ENCODE results near the gene ZNF10.

The ZNF10 gene

GRCh38 chr12:133130038-133130807 is at the start of gene ZNF10, which contains the start of gene ZNF891:
Gene ZNF10 (plus strand): TSS chr12:133130627. CDS start chr12:133144493, 13,866 bp downstream.
Gene ZNF891 (minus strand): TSS chr12:133130274. CDS start chr12:133121918, 8,356 bp downstream.
- peak within 1 kb of the TSS; percentile 90 for H3K4me3 ChIP-seq (ENCODE audit: control insufficient read depth, low read depth, low read length)
- no peak for TF ChIP-seq CTCF (conservative IDR thresholded peaks at IDR 0.05; ENCODE audit: control insufficient read depth, insufficient read depth, low read depth, low read length)
- DNase-seq (ENCODE audit: low read depth), result peak; percentile 94

DNA sequence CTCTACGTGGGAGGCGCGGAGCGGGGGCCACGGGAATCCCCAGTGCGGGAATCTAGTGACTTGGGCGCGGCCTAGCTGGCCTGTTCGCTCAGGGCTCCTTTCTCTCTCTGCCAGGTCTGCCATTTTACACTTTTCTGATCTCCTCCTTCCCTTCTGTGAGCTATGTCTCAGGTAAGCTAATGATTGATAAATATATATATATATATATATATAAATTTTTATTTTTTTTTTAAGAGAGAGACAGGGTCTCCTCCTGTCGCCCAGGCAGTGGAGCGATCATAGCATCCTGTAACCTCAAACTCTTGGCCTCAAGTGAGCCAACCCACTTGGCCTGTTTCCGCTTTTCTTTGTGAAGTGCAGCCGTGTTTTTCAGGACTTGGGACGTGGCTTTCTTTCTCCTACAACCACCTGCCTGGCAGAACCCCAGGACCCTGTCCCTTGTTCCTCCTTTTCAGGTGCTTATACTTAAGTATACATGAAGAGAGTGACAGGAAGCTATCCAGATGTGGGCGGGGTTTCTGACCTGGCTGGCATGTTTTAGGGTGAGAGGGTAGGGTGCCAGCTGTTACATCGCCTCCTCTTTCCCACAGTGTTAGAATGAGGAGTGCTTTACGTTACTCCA is 49.2 kb upstream of the ZNF10 start:
- no peak for DNase-seq (ENCODE audit: low read depth)
- TF ChIP-seq CTCF (conservative IDR thresholded peaks at IDR 0.05; ENCODE audit: control insufficient read depth, insufficient read depth, low read depth, low read length), result no peak
- peak overlapping the region; percentile 87 for H3K4me3 ChIP-seq (ENCODE audit: control insufficient read depth, low read depth, low read length)

GRCh38 chr12:133083345-133083744 is 47.1 kb upstream of the ZNF10 start:
- TF ChIP-seq CTCF (conservative IDR thresholded peaks at IDR 0.05; ENCODE audit: control insufficient read depth, insufficient read depth, low read depth, low read length), result no peak
- no peak for DNase-seq (ENCODE audit: low read depth)
- H3K4me3 ChIP-seq (ENCODE audit: control insufficient read depth, low read depth, low read length), result no peak overlapping the region

GRCh38 chr12:133105620-133106019 is 24.8 kb upstream of the ZNF10 start:
- no peak for TF ChIP-seq CTCF (conservative IDR thresholded peaks at IDR 0.05; ENCODE audit: control insufficient read depth, insufficient read depth, low read depth, low read length)
- peak; percentile 20 for DNase-seq (ENCODE audit: low read depth)
- no peak overlapping the region for H3K4me3 ChIP-seq (ENCODE audit: control insufficient read depth, low read depth, low read length)

GRCh38 chr12:133106253-133106652 is 24.2 kb upstream of the ZNF10 start:
- DNase-seq (ENCODE audit: low read depth), result peak; percentile 36
- no peak overlapping the region for H3K4me3 ChIP-seq (ENCODE audit: control insufficient read depth, low read depth, low read length)
- no peak for TF ChIP-seq CTCF (conservative IDR thresholded peaks at IDR 0.05; ENCODE audit: control insufficient read depth, insufficient read depth, low read depth, low read length)

DNA sequence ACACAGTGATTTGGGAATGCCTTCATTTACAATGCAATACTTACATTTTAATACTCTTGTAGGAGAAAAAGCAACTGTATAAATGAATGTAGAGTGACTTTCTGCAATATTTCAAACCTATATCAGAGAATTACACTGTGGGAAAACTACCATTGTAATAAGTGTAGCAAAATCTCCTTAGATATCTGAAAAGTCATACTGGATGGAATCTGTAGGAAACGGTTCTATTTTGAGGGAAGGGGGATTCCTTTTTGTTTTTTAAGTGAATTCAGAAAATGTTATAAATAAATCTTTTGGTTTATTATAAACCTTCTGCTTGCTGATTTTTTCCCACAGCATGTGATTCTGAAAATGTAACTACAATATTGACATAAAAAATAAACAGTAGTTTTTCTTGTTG is 23.3 kb upstream of the ZNF10 start:
- no peak for TF ChIP-seq CTCF (conservative IDR thresholded peaks at IDR 0.05; ENCODE audit: control insufficient read depth, insufficient read depth, low read depth, low read length)
- no peak overlapping the region for H3K4me3 ChIP-seq (ENCODE audit: control insufficient read depth, low read depth, low read length)
- no peak for DNase-seq (ENCODE audit: low read depth)

Data from fibroblast of mammary gland (primary cell).